GM18498 (cell line): ENCODE data around the gene EIPR1.
"Not testable (repeated sequence)": the region's sequence is repeated elsewhere in the genome, so short reads cannot be mapped to it uniquely, and the experiment has no call there.

Experiments
- ATAC-seq: cut with Tn5 transposase; IDR thresholded peaks from one replicate; pipeline ENCODE4 v1.9.1; 2021; ENCODE audit warnings: mild to moderate bottlenecking, moderate library complexity; ENCODE audit not compliant: unreplicated experiment

Gene EIPR1

DNA sequence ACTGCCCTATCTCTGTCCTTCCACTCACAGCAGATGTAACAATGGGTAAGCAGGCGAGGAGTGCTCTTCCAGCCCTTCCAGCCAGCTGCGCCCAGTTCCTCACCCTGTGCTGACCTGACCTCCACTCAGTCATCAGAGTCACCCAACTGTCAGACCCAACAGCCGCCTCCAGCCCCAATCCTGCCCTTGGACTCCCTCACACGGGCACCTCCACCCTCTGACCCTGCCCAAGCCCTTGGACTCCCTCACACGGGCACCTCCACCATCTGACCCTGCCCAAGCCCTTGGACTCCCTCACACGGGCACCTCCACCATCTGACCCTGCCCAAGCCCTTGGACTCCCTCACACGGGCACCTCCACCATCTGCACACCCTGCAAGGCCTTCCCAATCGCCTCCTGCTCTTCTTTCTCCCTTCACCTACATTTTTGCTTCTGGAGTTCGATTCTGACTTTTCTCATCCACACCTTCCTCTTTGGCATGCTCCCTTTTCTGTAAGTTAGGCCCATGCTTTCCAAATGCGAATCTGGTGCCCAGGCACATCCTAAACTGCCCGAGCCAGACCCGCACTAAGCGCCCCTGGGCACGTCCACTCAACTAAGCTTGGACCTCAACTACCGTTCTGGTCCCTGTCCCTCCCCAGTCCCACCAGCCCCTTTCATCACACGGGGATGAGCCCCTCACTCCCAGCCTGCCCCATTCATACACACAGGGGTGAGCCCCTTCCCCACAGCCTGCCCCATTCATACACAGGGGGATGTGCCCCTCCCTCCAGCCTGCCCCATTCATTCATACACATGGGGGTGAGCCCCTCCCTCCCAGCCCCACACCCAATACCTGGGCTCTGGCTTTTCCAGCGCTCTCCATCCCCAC, 15.9 kb downstream of the EIPR1 start:
- no peak for ATAC-seq

- no peak for ATAC-seq
Measured at GRCh38 chr2:3357926-3358325, 19.7 kb downstream of the EIPR1 start.

DNA sequence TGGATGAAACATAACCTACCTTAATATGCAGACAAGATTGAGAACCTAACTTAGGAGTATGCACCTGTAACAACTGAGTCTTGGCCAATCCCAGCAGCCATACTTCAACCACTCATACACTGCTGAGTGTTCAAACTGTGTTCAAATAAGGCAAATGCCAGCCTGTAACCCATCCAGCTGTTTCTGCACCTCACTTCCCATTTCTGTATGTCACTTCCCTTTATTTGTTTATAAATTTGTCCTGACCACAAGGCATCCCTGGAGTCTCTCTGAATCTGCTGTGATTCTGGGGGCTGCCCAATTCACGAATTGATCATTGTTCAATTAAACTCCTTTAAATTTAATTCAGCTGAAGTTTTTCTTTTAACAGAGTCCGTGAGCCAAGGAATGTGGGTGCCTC, 20.2 kb downstream of the EIPR1 start:
- not testable (repeated sequence) for ATAC-seq

- ATAC-seq, result no peak
Measured at GRCh38 chr2:3356799-3357198, 20.8 kb downstream of the EIPR1 start.

DNA sequence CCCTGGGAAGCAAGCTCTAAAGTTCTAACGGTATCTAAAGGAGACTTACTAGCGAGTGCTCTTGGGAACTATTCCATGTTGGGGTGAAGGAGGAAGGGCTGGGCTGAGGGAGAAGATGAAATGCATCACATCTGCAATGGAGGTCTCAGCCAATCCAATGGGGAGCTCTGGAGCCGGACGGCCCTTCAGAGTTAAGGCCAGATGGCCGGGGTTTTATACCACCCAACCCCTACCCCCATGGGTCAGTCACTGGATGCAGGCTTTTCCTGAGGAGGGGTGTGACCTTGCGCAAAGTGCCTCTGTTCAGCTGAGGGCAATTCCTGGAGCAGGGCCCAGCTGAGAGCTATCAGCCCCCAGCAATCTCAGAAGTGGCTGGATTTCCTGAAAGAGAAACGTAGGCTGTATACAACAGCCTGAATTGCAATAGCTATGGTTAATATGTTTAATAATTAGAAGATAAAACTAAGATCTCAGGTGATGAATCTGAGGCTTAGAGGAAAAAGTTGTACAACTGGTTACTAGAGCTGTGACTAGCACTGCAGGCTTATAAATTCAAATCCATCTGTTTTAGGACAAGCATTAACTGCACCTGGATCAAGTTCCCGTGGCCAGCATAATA, 21.6 kb downstream of the EIPR1 start:
- no peak for ATAC-seq

GRCh38 chr2:3354986-3355385, 22.6 kb downstream of the EIPR1 start:
- ATAC-seq, result no peak

DNA sequence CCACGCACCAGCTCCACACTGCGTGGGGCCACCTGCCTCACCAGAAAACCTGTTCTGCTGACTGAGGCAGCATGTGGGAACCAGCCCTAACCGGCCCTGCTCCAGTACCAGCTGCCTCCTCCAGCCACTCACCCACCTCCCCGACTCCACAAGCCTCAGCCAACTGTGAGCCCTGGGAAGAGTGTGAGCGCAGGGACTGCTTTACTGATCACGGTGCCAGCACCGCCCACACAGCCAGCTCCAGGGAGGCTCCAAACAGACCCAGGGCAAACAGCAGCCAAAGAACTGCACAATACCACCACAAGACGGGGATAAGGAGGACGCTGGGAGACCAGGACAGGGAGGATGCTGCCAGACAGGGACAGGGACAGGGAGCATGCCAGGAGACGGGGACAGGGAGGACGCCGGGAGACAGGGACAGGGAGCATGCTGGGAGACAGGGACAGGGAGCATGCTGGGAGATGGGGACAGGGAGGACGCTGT, 28.4 kb downstream of the EIPR1 start:
- ATAC-seq, result no peak

DNA sequence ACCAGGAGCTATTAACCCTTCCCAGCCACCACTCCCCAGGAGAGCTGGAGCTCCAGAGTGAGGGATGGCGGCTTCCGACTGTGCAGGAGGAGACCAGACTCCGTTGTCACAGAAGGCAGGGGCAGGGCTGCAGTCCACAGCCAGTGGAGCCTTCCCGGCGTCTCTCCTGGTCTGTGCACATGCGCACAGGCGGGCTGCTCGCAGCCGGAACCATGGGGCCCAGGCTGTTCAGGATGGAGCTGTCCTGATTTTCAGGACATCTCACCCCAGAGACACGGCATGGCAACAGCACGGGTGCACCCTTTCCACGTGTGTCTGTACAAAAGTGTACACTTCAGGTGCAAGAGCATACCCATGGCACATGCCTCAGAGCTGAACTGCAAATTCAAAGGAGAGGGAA, 28.9 kb downstream of the EIPR1 start:
- ATAC-seq, result no peak

- no peak for ATAC-seq
Measured at GRCh38 chr2:3345621-3346020, 32.0 kb downstream of the EIPR1 start.

- ATAC-seq, result no peak
Measured at GRCh38 chr2:3344897-3345296, 32.7 kb downstream of the EIPR1 start.

GRCh38 chr2:3343012-3343411, 34.6 kb downstream of the EIPR1 start:
- ATAC-seq, result no peak

DNA sequence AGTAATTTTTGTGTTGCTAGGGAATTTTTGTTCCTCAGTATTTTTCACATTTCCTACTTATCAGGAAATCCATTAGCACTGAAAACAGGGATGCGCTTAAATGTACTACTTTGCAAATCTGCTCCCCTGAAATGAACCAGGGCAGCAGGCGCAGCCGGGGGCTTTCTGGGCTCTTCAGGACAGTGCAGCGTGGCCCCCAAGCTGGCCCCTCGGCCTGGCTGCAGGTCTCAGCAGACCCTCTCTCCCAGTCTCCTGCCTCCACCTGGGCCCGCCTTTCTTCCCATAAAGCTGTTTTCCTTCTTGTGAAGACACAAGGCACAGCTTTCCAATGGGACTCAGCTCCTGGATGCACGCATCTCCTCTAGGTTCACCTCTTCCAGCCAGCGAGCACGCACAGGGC, 35.3 kb downstream of the EIPR1 start:
- no peak for ATAC-seq

DNA sequence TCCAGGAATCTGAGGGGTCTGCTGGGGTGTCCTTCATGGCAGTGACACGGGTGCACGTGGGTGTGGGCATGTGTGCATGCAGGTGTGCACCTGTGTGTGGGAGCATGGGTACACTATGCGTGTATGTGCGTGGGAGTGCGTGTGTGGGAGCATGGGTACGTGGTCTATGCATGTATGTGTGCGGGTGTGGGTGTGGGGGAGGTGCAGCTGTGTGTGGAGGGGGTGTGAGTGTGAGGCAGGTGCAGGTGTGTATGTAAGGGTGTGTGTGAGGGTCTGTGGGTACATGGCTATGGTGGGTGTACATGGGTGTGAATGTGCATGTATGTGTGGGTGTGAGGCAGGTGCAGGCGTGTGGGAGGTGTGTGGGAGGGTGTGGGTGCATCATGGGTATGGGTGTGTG, 36.3 kb downstream of the EIPR1 start:
- no peak for ATAC-seq

DNA sequence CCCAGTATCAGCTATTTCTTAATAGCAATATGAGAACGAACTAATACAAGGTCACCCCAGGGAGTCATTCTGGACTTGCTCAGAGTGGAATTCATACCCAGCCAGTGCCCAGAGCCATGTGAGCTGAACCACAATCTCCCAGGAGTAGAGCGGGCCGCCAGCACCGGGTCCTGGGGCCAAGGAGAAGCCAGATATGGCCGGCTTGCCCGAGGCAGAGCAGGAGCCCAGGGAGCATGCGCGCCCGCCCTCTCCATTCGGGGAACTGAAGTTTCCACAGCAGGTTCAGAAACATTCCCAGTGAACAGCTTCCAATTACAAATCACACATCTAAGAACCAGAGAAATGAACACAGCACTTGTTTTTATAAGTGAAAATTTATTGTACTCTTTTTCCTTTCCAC, 37.5 kb downstream of the EIPR1 start:
- no peak for ATAC-seq

- no peak for ATAC-seq
Measured at GRCh38 chr2:3338340-3338739, 39.3 kb downstream of the EIPR1 start.

DNA sequence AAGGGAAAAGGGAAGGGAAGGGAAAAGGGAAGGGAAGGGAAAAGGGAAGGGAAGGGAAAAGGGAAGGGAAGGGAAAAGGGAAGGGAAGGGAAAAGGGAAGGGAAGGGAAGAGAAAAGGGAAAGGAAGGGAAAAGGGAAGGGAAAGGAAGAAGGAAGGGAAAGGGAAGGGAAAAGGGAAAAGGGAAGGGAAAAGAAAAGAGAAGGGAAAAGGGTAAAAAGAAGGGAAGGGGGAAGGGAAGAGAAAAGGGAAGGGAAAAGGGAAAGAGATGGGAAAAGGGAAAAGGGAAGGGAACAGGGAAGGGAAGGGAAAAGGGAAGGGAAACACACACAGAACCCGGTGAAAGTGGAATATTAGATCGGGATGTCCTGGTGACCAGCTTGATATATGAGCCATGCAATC, 40.8 kb downstream of the EIPR1 start:
- no peak for ATAC-seq

DNA sequence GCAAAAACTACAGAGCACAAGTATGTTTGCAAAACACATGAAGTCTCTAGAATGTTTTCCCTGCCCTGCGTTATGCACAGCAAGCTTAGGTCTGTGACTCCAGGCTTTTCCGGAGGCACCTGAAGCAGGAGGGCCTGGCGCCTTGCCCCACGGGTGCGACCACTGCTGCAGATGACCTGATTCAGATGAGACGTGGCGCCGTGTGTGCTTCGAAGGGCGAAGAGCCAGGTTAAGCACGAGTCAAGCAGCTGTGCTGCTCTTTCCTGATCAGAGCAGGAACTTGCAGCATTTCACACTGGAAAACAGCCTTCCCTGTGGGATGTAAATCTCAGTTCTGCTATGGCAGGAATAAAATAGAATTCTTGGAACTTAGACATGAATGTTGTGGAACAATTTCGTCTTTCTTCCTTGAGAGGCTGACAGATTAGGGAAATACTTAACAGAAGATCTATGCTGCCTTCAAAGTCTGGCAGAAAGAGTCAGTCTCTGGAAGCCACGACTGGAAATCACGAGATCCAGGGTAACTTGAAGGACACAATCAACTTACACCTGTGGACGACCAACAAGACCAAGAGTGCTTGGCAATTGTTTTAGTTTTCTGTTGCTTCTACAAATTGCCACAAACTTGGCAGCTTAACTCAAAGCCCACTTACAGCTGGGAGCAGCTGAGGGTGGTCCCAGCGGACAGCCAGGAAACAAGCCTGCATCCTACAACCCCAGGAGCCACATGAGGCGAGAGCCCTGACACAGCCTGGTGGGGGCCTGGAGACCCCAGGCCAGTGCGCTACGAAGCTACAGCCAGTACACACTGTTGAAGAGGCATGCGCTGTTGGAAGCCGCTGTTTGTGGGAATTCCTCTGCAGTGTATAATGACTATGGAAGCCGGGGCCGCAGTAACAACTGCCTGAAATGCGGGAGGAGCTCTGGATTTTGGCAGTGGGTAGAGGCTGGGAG, 42.9 kb downstream of the EIPR1 start:
- ATAC-seq, result no peak

GRCh38 chr2:3332133-3332532, 45.5 kb downstream of the EIPR1 start:
- no peak for ATAC-seq

- ATAC-seq, result no peak
Measured at GRCh38 chr2:3329491-3329890, 48.1 kb downstream of the EIPR1 start.

- ATAC-seq, result no peak
Measured at GRCh38 chr2:3326871-3327270, 50.7 kb downstream of the EIPR1 start.

DNA sequence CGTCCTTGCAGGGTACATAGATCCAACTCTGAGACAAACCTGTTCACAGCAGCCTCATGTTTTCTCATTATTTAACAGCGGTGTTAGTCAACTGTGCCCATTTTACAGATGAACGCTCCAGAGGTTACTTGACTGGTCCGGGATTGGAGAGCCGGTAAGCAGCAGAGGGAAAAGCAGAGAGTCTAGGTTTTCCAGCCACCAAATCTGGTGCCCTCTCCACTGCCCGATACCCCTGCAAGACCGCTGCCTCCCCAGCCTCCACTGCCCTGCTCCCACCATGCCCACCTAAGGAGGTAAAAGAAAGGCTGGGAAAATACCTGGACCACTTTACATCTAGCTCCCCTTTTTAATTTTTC, 51.5 kb downstream of the EIPR1 start:
- no peak for ATAC-seq
